LNCAP (cell line): ENCODE results near the gene GNG7.

Experiments used
- TF ChIP-seq, protein P1 (sequence below): fragments of 450-650 bp; IDR thresholded peaks from 2 replicates; pipeline ENCODE4 v1.5.1; 2017; ENCODE audit warnings: mild to moderate bottlenecking

GNG7 gene

DNA sequence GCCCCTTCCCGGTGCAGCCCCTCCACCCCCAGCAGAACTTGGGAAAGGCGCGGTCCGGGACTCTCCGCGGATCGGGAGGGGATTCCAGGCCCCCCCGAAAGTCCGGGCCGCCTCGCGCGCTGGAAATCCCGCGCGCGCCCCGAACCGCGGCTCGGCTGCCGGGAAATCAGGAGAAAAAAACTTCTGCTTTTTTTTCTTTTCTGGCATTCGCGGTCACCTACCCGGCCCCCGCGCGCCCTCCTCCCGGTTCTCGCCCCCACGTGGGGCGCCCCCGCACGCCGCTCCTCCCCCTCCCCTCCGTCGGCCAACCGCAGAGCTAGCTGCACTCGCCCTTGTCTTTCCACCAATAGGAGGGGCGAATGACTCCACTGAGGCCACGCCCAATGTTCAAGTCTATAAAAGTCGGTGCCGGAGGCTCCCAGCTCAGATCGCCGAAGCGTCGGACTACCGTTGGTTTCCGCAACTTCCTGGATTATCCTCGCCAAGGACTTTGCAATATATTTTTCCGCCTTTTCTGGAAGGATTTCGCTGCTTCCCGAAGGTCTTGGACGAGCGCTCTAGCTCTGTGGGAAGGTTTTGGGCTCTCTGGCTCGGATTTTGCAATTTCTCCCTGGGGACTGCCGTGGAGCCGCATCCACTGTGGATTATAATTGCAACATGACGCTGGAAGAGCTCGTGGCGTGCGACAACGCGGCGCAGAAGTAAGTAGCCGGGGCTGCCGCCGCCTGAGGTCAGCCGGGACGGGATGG lies 226.6 kb downstream of the GNG7 start, which contains the start of gene GADD45B:
Gene GADD45B (plus strand): TSS at position 426 of the 749 bp plus-strand sequence. CDS start 232 bp downstream, at position 658.
- TF ChIP-seq, protein P1, sequence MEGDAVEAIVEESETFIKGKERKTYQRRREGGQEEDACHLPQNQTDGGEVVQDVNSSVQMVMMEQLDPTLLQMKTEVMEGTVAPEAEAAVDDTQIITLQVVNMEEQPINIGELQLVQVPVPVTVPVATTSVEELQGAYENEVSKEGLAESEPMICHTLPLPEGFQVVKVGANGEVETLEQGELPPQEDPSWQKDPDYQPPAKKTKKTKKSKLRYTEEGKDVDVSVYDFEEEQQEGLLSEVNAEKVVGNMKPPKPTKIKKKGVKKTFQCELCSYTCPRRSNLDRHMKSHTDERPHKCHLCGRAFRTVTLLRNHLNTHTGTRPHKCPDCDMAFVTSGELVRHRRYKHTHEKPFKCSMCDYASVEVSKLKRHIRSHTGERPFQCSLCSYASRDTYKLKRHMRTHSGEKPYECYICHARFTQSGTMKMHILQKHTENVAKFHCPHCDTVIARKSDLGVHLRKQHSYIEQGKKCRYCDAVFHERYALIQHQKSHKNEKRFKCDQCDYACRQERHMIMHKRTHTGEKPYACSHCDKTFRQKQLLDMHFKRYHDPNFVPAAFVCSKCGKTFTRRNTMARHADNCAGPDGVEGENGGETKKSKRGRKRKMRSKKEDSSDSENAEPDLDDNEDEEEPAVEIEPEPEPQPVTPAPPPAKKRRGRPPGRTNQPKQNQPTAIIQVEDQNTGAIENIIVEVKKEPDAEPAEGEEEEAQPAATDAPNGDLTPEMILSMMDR: no peak

DNA sequence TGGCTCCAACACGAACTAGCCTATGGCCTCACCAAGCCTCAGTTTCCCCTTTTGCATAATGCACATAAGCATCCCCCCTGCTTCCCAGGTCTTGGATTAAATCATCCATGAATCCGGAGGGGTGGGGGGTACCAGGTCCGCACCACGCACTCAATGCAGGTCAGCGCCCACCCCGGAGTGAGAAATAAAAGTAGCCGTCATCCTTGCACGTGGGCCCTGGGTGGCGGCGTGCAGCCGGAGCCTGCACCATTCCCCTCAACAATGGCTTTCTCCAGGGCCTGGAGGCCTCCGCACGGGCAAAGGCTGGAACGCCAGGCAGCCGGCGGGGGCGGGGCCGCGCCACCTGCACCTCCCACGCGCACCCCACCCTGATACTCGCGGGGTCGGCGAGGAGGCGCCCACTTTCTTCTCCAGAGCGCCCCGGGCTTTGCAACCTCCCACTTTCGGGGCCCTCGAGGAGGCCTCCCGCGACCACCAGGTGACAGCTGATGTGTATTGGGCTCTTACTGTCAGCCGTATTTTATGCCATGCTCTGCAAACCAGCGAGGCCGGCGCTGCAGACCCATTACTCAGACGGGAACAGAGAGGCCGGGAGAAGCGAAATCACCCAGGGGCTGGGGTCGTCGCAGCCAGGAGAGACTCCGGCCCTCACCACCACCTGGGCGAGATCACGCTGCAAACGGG lies 227.3 kb downstream of the GNG7 start:
- TF ChIP-seq, protein P1: no peak

DNA sequence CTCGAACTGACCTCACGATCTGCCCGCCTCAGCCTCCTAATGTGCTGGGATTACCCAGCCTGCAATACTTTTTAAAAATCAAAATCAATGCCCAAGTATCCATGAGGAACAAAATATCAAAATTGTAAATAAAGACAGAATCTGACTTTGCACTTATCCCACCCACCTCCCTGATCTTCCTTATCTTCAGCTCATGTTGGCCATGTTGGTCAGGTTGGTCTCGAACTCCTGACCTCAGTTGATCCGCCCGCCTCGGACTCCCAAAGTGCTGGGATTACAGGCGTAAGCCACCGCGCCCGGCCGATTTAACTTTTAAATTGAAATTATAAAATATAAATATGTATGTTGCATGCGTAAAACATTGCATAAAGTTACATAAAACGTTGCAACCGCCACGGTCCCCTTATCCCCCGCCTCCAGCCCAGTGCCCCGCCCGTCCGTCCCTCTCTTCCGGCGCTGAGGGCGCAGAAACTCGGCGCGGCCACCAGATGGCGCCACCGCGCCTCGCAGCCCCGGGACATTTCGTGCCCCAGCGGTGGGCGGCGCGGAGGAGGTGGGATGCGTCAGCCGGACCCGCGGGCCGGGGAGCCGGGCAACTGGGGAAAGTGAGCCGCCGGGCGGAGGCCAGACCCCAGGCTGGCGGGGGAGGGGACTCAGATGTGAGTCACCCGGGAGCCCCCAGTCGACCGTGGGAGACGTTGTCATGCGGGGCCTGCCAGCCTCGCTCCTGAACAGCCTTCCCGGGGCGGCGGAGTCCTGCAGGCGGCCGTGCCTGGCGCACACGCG lies 228.1 kb downstream of the GNG7 start:
- TF ChIP-seq, protein P1: peak; percentile 93

DNA sequence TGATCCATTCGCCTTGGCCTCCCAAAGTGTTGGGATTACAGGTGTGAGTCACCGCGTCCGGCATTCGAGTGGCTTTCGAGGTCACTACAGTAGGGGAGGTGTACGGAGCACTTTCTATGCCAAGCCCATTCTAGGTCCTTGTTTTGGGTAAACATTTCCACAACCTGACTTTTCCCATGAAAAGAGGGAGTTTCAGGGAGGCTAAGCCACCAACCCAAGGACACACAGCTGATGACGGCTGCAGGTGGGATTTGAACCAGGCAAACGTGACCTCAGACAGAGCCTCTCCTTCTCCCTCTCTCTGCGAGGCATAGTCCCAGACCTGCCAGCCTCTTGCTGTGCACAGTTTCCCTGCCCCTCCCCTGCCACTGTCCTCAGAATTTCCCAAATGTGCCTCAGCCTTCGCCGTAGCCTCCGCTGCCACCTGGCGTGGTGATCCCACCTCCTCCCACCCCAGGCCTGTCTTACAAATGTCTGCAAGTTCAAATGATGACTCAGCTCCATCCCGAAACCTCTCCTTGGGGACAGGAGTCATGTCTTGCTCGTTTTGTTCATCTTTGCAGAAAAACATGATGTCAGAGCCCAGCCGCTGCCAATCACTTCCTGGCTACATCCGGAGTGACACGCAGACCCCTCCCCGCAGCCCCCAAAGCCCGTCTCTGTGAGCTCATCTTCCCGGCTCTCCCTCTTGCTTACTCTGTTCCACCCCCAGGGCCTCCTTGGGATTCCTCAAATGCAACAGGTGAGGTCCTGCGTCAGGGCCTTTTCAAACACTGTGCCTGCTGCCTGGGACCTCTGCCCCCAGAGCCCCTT lies 233.2 kb downstream of the GNG7 start:
- TF ChIP-seq, protein P1: no peak

DNA sequence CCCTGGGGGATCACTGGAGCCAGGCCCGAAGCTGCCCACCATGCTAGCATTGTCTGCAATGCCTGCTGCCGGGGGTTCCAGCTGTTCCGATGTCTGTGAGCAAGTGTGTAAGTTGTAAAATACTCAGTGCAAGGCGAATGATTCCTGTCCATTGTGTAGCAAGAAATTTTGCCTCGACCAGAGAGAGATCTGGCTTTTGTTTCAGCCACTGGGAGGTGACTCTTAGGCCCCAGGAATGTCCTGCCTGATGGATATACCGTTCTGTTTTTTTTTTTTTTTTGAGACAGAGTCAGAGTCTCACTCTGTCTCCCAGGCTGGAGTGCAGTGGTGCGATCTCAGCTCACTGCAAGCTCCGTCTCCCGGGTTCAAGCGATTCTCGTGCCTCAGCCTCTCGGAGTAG lies 233.9 kb downstream of the GNG7 start:
- TF ChIP-seq, protein P1: no peak

DNA sequence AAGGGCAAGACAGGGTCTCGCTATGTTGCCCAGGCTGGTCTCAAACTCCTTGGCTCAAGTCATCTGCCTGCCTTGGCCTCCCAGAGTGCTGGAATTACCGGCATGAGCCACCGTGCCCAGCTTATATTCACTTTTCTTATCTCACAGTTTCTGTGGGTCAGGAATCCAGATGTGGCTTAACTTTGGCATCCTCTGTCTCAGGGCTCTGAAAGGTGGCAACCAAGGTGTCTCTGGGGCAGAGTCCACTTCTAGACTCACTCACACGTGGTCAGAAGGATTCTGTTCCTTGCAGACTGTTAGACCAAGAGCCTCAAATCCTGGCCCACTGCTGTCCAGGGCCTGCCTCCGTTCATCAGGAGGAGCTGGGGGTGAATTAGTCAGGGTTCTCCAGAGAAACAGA lies 238.1 kb downstream of the GNG7 start:
- TF ChIP-seq, protein P1: no peak
